HepG2 (cell line): ENCODE measurements around the gene ZNRF3. TPM values are rescaled to one million over a fixed set of nuclear protein-coding genes. Genes with fewer than 3 reads are reported as not detected.
A peak's percentile ranks its signal among the peaks of the same experiment; 100 is the strongest.
"Not testable (repeated sequence)": the region's sequence is repeated elsewhere in the genome, so short reads cannot be mapped to it uniquely, and the experiment has no call there.

Experiments used
- ATAC-seq: fragments of 200-7000 bp; cut with Tn5 transposase; 3 replicates; pipeline ENCODE4 v1.9.1; 2020; ENCODE audit warnings: mild to moderate bottlenecking, moderate library complexity
- BruUV-seq: library from RNA; stranded (reverse); fragments of 400-500 nt; replicated peaks from 2 replicates; lab custom pipeline; 2021; lab: Mats Ljungman, UMichigan
- CTCF ChIA-PET: fragments of 300-600 bp; formaldehyde crosslinking; extraction: SDS; loops from one replicate; lab custom pipeline; 2021; ENCODE audit warnings: low total read pairs, inconsistent platforms, low intra/inter-chr PET ratio; lab: Yijun Ruan, JAX
- POLR2A ChIA-PET: fragments of 350-600 bp; sonication (Branson Sonifier 250); formaldehyde crosslinking; loops from one replicate; lab custom pipeline; 2020; ENCODE audit warnings: antibody characterized with exemption, inconsistent platforms; lab: Yijun Ruan, JAX
- DNase-seq: peaks from one replicate; pipeline ENCODE4 v3.0.0-alpha.2; 2015; ENCODE audit warnings: low spot score
- FAIRE-seq: peaks from 3 replicates; lab custom pipeline; 2011; peaks lifted over from hg19 to GRCh38; lab: Jason Lieb, UNC
- H2AFZ ChIP-seq: one replicate; pipeline ENCODE4 v1.6.1; 2011; ENCODE audit warnings: low read length, inconsistent platforms
- H3K27ac ChIP-seq: fragments of 300-600 bp; 3 replicates; pipeline ENCODE4 v1.8.0; 2011; ENCODE audit warnings: mixed run types, mild to moderate bottlenecking, mixed read lengths, low read length, inconsistent platforms; ENCODE audit not compliant: insufficient read depth; ENCODE audit errors: extremely low read length
- H3K27me3 ChIP-seq, 2 experiments: fragments of 200-600 bp in 1 of 2; 2 replicates in 1 of 2; 3 replicates in 1 of 2; pipeline versions ENCODE4 v1.6.0 to v1.8.0; 2011; ENCODE audit warnings: low read length in 2 of 2, mild to moderate bottlenecking in 2 of 2, moderate library complexity in 2 of 2, inconsistent platforms in 1 of 2; ENCODE audit not compliant: insufficient read depth in 2 of 2, control insufficient read depth in 1 of 2
- H3K36me3 ChIP-seq, 2 experiments: fragments of 200-600 bp in 1 of 2; replicated peaks in 1 of 2; 2 replicates in 1 of 2; 3 replicates in 1 of 2; pipeline versions ENCODE4 v1.5.1 to v1.8.0; 2011; ENCODE audit warnings: low read length in 2 of 2, inconsistent platforms in 1 of 2; ENCODE audit not compliant: insufficient read depth in 2 of 2, control insufficient read depth in 1 of 2
- H3K4me1 ChIP-seq: 2 replicates; pipeline ENCODE4 v1.5.1; 2012; ENCODE audit warnings: low read length, inconsistent platforms; ENCODE audit not compliant: insufficient read depth
- H3K4me2 ChIP-seq: 2 replicates; pipeline ENCODE4 v1.6.0; 2011; ENCODE audit warnings: low read depth, low read length, inconsistent platforms
- H3K4me3 ChIP-seq, 3 experiments: fragments of 200-600 bp in 1 of 3; sonication (generic), shearing (Covaris generic) in 1 of 3; replicated peaks in 1 of 3; 2 replicates each; pipeline ENCODE4 v1.5.1; 2011 to 2016; ENCODE audit warnings: low read length in 3 of 3, inconsistent platforms in 2 of 3, low read depth in 2 of 3, mild to moderate bottlenecking in 2 of 3, control low read depth in 1 of 3, mixed read lengths in 1 of 3; ENCODE audit not compliant: insufficient read depth in 1 of 3
- H3K79me2 ChIP-seq: one replicate; pipeline ENCODE4 v1.6.1; 2011; ENCODE audit warnings: low read length, inconsistent platforms; ENCODE audit not compliant: insufficient read depth
- H3K9ac ChIP-seq: 2 replicates; pipeline ENCODE4 v1.6.0; 2011; ENCODE audit warnings: mild to moderate bottlenecking, low read depth, low read length, inconsistent platforms; ENCODE audit not compliant: insufficient read depth
- H3K9me3 ChIP-seq: 2 replicates; pipeline ENCODE4 v1.5.1; 2012; ENCODE audit warnings: mild to moderate bottlenecking, low read length
- H4K20me1 ChIP-seq: 2 replicates; pipeline ENCODE4 v1.6.0; 2011; ENCODE audit warnings: inconsistent platforms, mild to moderate bottlenecking, low read length, moderate library complexity; ENCODE audit not compliant: insufficient read depth
- KAT7 ChIP-seq: IDR thresholded peaks from 2 replicates; pipeline ENCODE4 v1.6.1; 2018; ENCODE audit warnings: borderline replicate concordance, missing compliant biosample characterization
- KDM1A ChIP-seq: IDR thresholded peaks from 2 replicates; pipeline ENCODE4 v1.6.1; 2016; ENCODE audit warnings: missing compliant biosample characterization
- MBD4 ChIP-seq: IDR thresholded peaks from 2 replicates; pipeline ENCODE4 v1.6.1; 2012; ENCODE audit warnings: low read length, inconsistent platforms, borderline replicate concordance
- MLXIP ChIP-seq: sonication (generic); formaldehyde crosslinking; IDR thresholded peaks from 2 replicates; pipeline ENCODE4 v1.9.0; 2021; ENCODE audit warnings: missing genetic modification reagents, borderline replicate concordance
- SP5 ChIP-seq: IDR thresholded peaks from 2 replicates; pipeline ENCODE4 v1.6.1; 2016; ENCODE audit warnings: low read depth, borderline replicate concordance
- ZMYM2 ChIP-seq: sonication (generic); formaldehyde crosslinking; IDR thresholded peaks from 2 replicates; pipeline ENCODE4 v1.8.0; 2022; ENCODE audit warnings: mild to moderate bottlenecking, missing genetic modification reagents
- ZMYM3 ChIP-seq: sonication (generic); formaldehyde crosslinking; IDR thresholded peaks from 2 replicates; pipeline ENCODE4 v1.5.1; 2020; ENCODE audit warnings: mild to moderate bottlenecking, missing genetic modification reagents
- ZNF121 ChIP-seq: sonication (generic); formaldehyde crosslinking; IDR thresholded peaks from 2 replicates; pipeline ENCODE4 v1.5.0; 2020; ENCODE audit warnings: mild to moderate bottlenecking, missing genetic modification reagents
- ZNF280D ChIP-seq: sonication (generic); formaldehyde crosslinking; IDR thresholded peaks from 2 replicates; pipeline ENCODE4 v1.5.1; 2020; ENCODE audit warnings: mild to moderate bottlenecking, missing genetic modification reagents
- ZNF34 ChIP-seq: sonication (generic); formaldehyde crosslinking; IDR thresholded peaks from 2 replicates; pipeline ENCODE4 v1.4.0; 2020; ENCODE audit warnings: mild to moderate bottlenecking, missing genetic modification reagents, borderline replicate concordance
- ZNF460 ChIP-seq: sonication (generic); formaldehyde crosslinking; IDR thresholded peaks from 2 replicates; pipeline ENCODE4 v1.5.1; 2020; ENCODE audit warnings: missing genetic modification reagents, mild to moderate bottlenecking, borderline replicate concordance
- ZNF770 ChIP-seq: sonication (generic); formaldehyde crosslinking; IDR thresholded peaks from 2 replicates; pipeline ENCODE4 v1.5.0; 2020; ENCODE audit warnings: mild to moderate bottlenecking, missing genetic modification reagents
- WGBS: methylation state at CpG from one replicate; pipeline ENCODE4 v1.1.6; 2017; ENCODE audit warnings: low lambda C conversion rate; 5-methylcytosine and 5-hydroxymethylcytosine counted together
- in situ Hi-C: cut with HindIII; loops from 2 replicates; pipeline ENCODE4 v1.10.0; 2017; ENCODE audit warnings: low pct_unique_long_range_greater_than_20kb; ENCODE audit not compliant: extremely low pct_ligation_motif_present
- intact Hi-C: fragments of 100-400 bp; cut with micrococcal nuclease; formaldehyde crosslinking; loops from one replicate; pipeline ENCODE4 v1.10.0; 2022; ENCODE audit not compliant: unreplicated experiment
- polyA plus RNA-seq, 8 experiments: library from polyadenylated mRNA; depleted of rRNA in 3 of 8; stranded (reverse) in 7 of 8; unstranded in 1 of 8; fragments of >200 nt; fragmentation: Illumina TruSeq in 4 of 8; extraction: Trizol in 4 of 8; gene quantifications; 2 replicates each; pipeline versions ENCODE4 v1.2.1 to v1.2.3, GENCODE V29; 2011 to 2016; ENCODE audit warnings: low read depth in 4 of 8, missing spikeins in 1 of 8, mixed read lengths in 1 of 8; ENCODE audit not compliant: insufficient read depth in 1 of 8
- total RNA-seq, 5 experiments: library from RNA; depleted of rRNA; stranded (reverse); fragments of >200 nt; fragmentation: Illumina TruSeq; extraction: Trizol; gene quantifications; 2 replicates each; pipeline ENCODE4 v1.2.3, GENCODE V29; 2016; ENCODE audit warnings: low read depth in 1 of 5

ZNRF3 gene
- total and polyA plus RNA-seq, 2 of the 13 experiments (the other 11 are each of a cell fraction or from before 2014, with no cell fraction given) = 20.3 to 36.7 TPM

- TF ChIP-seq MLXIP (CRISPR knock-in tag) (no peak), SP5 (CRISPR knock-in tag) (no peak)
- TF ChIP-seq, all 625 proteins: peak for 61
Observed at GRCh38 chr22:28885939-28886338, 2.6 kb downstream of the ZNRF3 start (continued).

- intact Hi-C loops = loop anchor here (5.0 kb wide), 2 partner anchors 36 to 146 kb away; no protein-coding TSS in a partner anchor
- Histone ChIP-seq H3K4me2 (peak overlapping the region; percentile 85), H3K36me3 (peaks cover 1 to 20% of the 10 kb centered on the region in 2 experiments; a peak in 3 of 5 replicates), H3K79me2 (peaks cover 76% of the 10 kb centered on the region), H3K9ac (peak overlapping the region; percentile 76), H3K4me1 (peaks cover 68% of the 10 kb centered on the region), H4K20me1 (peaks cover 49% of the 10 kb centered on the region), H3K27ac (peak overlapping the region; percentile 30), H3K4me3 (peak overlapping the region; percentile 97; a peak in 5 of 6 replicates)
- ATAC-seq, BruUV-seq, H3K27me3 ChIP-seq, DNase-seq, H3K9me3 ChIP-seq, in situ Hi-C loops, CTCF ChIA-PET, H2AFZ ChIP-seq: not testable (repeated sequence)
- 20% methylated on average over 4 of the region's 4 CpGs for WGBS
- peak; percentile 48 for FAIRE-seq
- POLR2A ChIA-PET = interaction anchor here (1.4 to 1.7 kb wide), 3 partner anchors 34 to 144 kb away, joined by 3 to 7 read pairs (median 4); no protein-coding TSS in a partner anchor
- TF ChIP-seq ZNF770 (CRISPR knock-in tag) (peak; percentile 98), ZNF34 (CRISPR knock-in tag) (0 out of 2 replicates have a peak, but pooled peaks have one; percentile 13), ZNF280D (CRISPR knock-in tag) (peak; percentile 75; the same call in 1 of the 2 replicates), MBD4 (0 out of 2 replicates have a peak, but pooled peaks have one; percentile 47), ZMYM2 (CRISPR knock-in tag) (peak; percentile 87), KDM1A (CRISPR knock-in tag) (peak; percentile 73; the same call in 1 of the 2 replicates), KAT7 (CRISPR knock-in tag) (0 out of 2 replicates have a peak, but pooled peaks have one; percentile 14), ZNF121 (CRISPR knock-in tag) (peak; percentile 98), ZMYM3 (CRISPR knock-in tag) (peak; percentile 93), ZNF460 (CRISPR knock-in tag) (peak; percentile 76)
Observed at GRCh38 chr22:28886679-28887078, 3.3 kb downstream of the ZNRF3 start.
